Lung (tissue), 12 donors: ENCODE measurements around the gene PPP2R5A. TPM values are rescaled to one million over a fixed set of nuclear protein-coding genes. Genes with fewer than 3 reads are reported as not detected.

Experiments used
- ATAC-seq: fragments of 200-7000 bp; cut with Tn5 transposase; one replicate; pipeline ENCODE4 v1.9.1; 2020; ENCODE audit warnings: moderate number of reproducible peaks; ENCODE audit not compliant: insufficient read depth, low FRiP score
- DNase-seq, 3 donors: peaks; one replicate each; pipeline ENCODE4 v3.0.0-alpha.2; 2013 to 2017
- H3K27ac ChIP-seq, 2 donors: one replicate each; pipeline ENCODE4 v1.5.1; 2013; ENCODE audit warnings: mild to moderate bottlenecking in 2 of 2, moderate library complexity in 2 of 2, control low read depth in 1 of 2, inconsistent platforms in 1 of 2, low read depth in 1 of 2, low read length in 1 of 2
- H3K27me3 ChIP-seq, 3 donors: one replicate each; pipeline ENCODE4 v1.5.1; 2013; ENCODE audit warnings: low read length in 2 of 3; ENCODE audit not compliant: control insufficient read depth in 3 of 3, insufficient read depth in 3 of 3
- H3K36me3 ChIP-seq, 4 donors: one replicate each; pipeline ENCODE4 v1.5.1; 2013; ENCODE audit warnings: low read length in 4 of 4, mild to moderate bottlenecking in 1 of 4, moderate library complexity in 1 of 4; ENCODE audit not compliant: control insufficient read depth in 4 of 4, insufficient read depth in 4 of 4
- H3K4me1 ChIP-seq, 5 donors: one replicate each; pipeline ENCODE4 v1.5.1; 2013; ENCODE audit warnings: low read length in 5 of 5, mild to moderate bottlenecking in 2 of 5, moderate library complexity in 1 of 5; ENCODE audit not compliant: control insufficient read depth in 5 of 5, insufficient read depth in 5 of 5
- H3K4me3 ChIP-seq: one replicate; pipeline ENCODE4 v1.5.1; 2013; ENCODE audit warnings: mild to moderate bottlenecking, control low read depth, moderate library complexity
- H3K9ac ChIP-seq, 2 donors: one replicate each; pipeline ENCODE4 v1.5.1; 2013; ENCODE audit warnings: low read length in 2 of 2, control low read depth in 1 of 2; ENCODE audit not compliant: insufficient read depth in 1 of 2
- H3K9me3 ChIP-seq, 4 donors: one replicate each; pipeline ENCODE4 v1.5.1; 2013; ENCODE audit warnings: low read length in 3 of 4, mild to moderate bottlenecking in 1 of 4, moderate library complexity in 1 of 4; ENCODE audit not compliant: control insufficient read depth in 4 of 4, insufficient read depth in 3 of 4
- WGBS, 2 donors: extraction: QIAGEN DNeasy Blood & Tissue Kit; methylation state at CpG; one replicate each; pipeline ENCODE4 v1.1.7; 2013; 5-methylcytosine and 5-hydroxymethylcytosine counted together
- polyA plus RNA-seq, 2 donors: library from polyadenylated mRNA; stranded (reverse); fragments of 200-250 nt; gene quantifications; one replicate each; pipeline ENCODE4 v1.2.1, GENCODE V29; 2013
- total RNA-seq, 2 donors: library from RNA; depleted of rRNA in 1 of 2; stranded (reverse); fragments of >200 nt in 1 of 2; gene quantifications; one replicate each; pipeline ENCODE4 v1.2.1, GENCODE V29; 2014 to 2021
- TF ChIP-seq, protein P1 (sequence below): IDR thresholded peaks from 2 replicates; pipeline ENCODE4 v1.5.1; 2012; ENCODE audit warnings: mild to moderate bottlenecking; ENCODE audit errors: control extremely low read depth, extremely low read depth
- donor health status: control.
- donor health status: control.
- donor health status: Bipolar disorder and iron deficiency.
- donor health status: healthy.
- donor health status: DM: yes; HTN: yes; CAD: no.

Gene PPP2R5A
- total and polyA plus RNA-seq, 4 donors = 31.3 to 143 (median 54.3) TPM

DNA sequence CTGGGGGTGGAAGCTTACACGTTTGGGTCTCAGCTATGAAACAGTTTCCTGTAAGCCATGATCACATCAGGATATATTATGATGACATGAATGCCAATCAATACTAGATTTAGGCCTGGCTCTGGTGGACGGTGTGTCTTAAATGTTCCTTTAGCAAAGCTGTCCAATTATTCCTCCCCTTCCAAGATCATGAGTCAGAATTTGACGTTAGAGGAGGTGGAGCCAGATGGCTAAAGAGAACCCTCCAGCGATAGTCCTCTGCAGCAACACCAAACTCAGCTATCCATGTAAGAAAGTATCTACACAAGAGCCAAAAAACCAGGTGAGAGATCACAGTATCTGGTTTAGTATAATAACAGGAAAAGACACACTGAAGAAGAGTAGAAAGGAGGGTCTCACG is 81.7 kb downstream of the PPP2R5A start:
- Histone ChIP-seq H3K4me3 (no peak overlapping the region), H3K27me3 (no peaks in the 10 kb centered on the region), H3K9ac (no peak overlapping the region), H3K4me1 (no peaks in the 10 kb centered on the region), H3K27ac (no peak overlapping the region), H3K9me3 (no peaks in the 10 kb centered on the region), H3K36me3 (peaks cover 3 to 17% (median 12%) of the 10 kb centered on the region in 4 donors)
- DNase-seq (no peak), ATAC-seq (no peak)
- TF ChIP-seq, protein P1, sequence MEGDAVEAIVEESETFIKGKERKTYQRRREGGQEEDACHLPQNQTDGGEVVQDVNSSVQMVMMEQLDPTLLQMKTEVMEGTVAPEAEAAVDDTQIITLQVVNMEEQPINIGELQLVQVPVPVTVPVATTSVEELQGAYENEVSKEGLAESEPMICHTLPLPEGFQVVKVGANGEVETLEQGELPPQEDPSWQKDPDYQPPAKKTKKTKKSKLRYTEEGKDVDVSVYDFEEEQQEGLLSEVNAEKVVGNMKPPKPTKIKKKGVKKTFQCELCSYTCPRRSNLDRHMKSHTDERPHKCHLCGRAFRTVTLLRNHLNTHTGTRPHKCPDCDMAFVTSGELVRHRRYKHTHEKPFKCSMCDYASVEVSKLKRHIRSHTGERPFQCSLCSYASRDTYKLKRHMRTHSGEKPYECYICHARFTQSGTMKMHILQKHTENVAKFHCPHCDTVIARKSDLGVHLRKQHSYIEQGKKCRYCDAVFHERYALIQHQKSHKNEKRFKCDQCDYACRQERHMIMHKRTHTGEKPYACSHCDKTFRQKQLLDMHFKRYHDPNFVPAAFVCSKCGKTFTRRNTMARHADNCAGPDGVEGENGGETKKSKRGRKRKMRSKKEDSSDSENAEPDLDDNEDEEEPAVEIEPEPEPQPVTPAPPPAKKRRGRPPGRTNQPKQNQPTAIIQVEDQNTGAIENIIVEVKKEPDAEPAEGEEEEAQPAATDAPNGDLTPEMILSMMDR = no peak
- 68 to 82% methylated on average over 5 of the region's 5 CpGs for WGBS, 2 donors

DNA sequence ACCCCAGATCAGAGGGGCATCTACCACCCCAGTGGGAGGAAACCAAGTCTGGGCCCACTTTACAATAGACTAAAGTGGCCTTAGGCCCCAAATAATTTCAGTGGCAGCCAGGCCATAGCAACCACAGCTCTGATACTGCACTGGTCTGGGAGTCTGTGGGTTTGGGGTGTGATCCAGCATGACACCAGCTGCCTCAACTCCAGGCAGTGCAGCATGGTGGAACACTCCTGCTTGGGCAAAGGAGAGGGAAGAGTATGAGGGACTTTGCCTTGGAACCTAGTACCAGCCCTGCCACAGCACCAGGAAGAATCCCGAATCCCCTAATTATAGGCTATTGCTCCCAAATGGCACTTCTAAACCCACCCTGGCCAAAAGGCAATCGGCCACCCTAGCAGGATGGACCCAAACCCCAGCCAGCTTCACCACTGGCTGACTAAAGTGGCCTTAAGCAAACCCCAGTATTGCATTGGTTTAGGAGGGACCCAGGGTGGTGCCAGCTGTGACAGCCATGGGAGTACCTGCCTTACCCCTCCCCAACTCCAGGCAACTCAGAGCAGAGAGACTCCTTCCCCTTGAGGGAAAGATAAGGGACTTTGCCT is 82.4 kb downstream of the PPP2R5A start:
- Histone ChIP-seq H3K4me1 (no peaks in the 10 kb centered on the region), H3K9ac (no peak overlapping the region), H3K27ac (no peak overlapping the region), H3K4me3 (no peak overlapping the region), H3K36me3 (peaks cover 3 to 13% (median 11%) of the 10 kb centered on the region in 4 donors), H3K27me3 (no peaks in the 10 kb centered on the region), H3K9me3 (no peaks in the 10 kb centered on the region)
- TF ChIP-seq, protein P1 = no peak
- DNase-seq (no peak), ATAC-seq (no peak)
- WGBS, 2 donors = 63 to 94% methylated on average over 2 of the region's 2 CpGs

DNA sequence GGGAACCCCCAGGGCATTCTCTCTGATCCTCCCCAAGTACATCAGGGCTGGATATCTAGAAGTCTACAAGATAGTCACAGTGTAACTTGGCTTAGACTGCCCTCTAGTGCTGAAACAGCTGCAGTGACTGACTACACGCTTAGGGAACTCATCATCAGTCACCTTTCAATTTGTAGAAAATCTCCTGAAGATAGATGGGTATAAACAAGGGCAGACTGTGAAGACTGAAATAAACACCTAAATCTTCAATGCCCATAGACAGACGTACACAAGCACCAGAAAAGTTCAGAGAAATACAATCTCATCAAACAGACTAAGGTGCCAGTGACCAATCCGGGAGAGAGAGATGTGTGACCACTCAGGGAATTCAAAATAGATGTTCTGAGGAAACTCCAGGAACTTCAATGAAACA is 82.9 kb downstream of the PPP2R5A start:
- no peak overlapping the region for H3K27ac ChIP-seq
- no peaks in the 10 kb centered on the region for H3K4me1 ChIP-seq
- 74 to 76% methylated on average over 3 of the region's 3 CpGs for WGBS, 2 donors
- H3K4me3 ChIP-seq = no peak overlapping the region
- DNase-seq = peak; percentile 29 to 64 (median 64)
- no peak overlapping the region for H3K9ac ChIP-seq
- no peaks in the 10 kb centered on the region for H3K9me3 ChIP-seq
- peak; percentile 88 for ATAC-seq
- no peaks in the 10 kb centered on the region for H3K27me3 ChIP-seq
- TF ChIP-seq, protein P1 = peak; percentile 79
- H3K36me3 ChIP-seq = peaks cover 3 to 13% (median 10%) of the 10 kb centered on the region in 4 donors

DNA sequence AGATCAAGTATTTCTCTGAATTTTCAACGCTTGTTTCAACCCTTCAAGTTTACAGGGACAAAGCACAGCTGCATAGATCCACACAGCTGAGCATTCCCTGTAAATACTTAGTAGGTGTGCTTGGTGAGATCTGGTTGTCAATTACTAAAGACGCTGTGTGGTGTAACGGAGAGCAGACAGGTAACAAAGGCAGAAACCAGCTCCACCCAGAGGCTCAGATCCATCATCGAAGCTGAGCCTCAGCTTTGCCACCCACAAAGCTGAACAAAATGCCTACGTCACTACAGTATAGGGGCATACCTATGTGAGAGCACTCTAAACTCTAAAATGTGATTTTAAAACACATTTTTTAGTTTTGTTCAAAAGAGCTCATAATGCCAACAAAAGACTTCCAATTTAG is 90.8 kb downstream of the PPP2R5A start:
- Histone ChIP-seq H3K9ac (no peak overlapping the region), H3K36me3 (peaks cover 0 to 23% (median 5%) of the 10 kb centered on the region in 4 donors), H3K27me3 (no peaks in the 10 kb centered on the region), H3K27ac (no peak overlapping the region), H3K4me1 (no peaks in the 10 kb centered on the region), H3K9me3 (no peaks in the 10 kb centered on the region), H3K4me3 (no peak overlapping the region)
- no peak for ATAC-seq
- TF ChIP-seq, protein P1 = no peak
- WGBS, 2 donors = 76 to 78% methylated on average over 5 of the region's 5 CpGs
- no peak for DNase-seq
